B cell (primary cell): ENCODE results near the gene IMMP2L. TPM values are rescaled to one million over a fixed set of nuclear protein-coding genes. Genes with fewer than 3 reads are reported as not detected.

Experiments
- ATAC-seq: fragments of 200-7000 bp; cut with Tn5 transposase; one replicate; pipeline ENCODE4 v1.10.0; 2021; ENCODE audit warnings: low read depth, mild to moderate bottlenecking, moderate number of reproducible peaks, moderate library complexity
- CTCF ChIA-PET: fragments of 350-600 bp; sonication (Branson Sonifier 250); formaldehyde crosslinking; loops from one replicate; lab custom pipeline; 2021; ENCODE audit warnings: antibody characterized with exemption, inconsistent platforms; lab: Charles Lee
- POLR2A ChIA-PET: fragments of 350-600 bp; sonication (Branson Sonifier 250); formaldehyde crosslinking; loops from one replicate; lab custom pipeline; 2021; ENCODE audit warnings: antibody characterized with exemption; lab: Charles Lee
- DNase-seq: peaks from one replicate; pipeline ENCODE4 v3.0.0; 2013
- H2AFZ ChIP-seq: 2 replicates; pipeline ENCODE4 v1.6.1; 2012; ENCODE audit warnings: mild to moderate bottlenecking, low read depth, low read length; ENCODE audit not compliant: insufficient read depth, poor library complexity, severe bottlenecking
- H3K27ac ChIP-seq, 2 donors: 1 replicate in 1 of 2; 2 replicates in 1 of 2; pipeline ENCODE4 v1.5.1; 2012 to 2013; ENCODE audit warnings: low read length in 2 of 2, mild to moderate bottlenecking in 2 of 2, moderate library complexity in 1 of 2
- H3K27me3 ChIP-seq, 4 experiments: fragments of 200-600 bp in 1 of 4; sonication (generic) in 1 of 4; replicated peaks in 1 of 4; 1 replicate in 2 of 4; 2 replicates in 2 of 4; pipeline versions ENCODE4 v1.6.1 to v1.7.0; 2013 to 2016; ENCODE audit warnings: low read length in 3 of 4, mild to moderate bottlenecking in 2 of 4, mixed read lengths in 1 of 4, moderate library complexity in 1 of 4; ENCODE audit not compliant: insufficient read depth in 4 of 4, control insufficient read depth in 3 of 4; ENCODE audit errors: control extremely low read depth in 1 of 4
- H3K36me3 ChIP-seq, 2 experiments: replicated peaks in 1 of 2; 1 replicate in 1 of 2; 2 replicates in 1 of 2; pipeline versions ENCODE4 v1.6.1 to v1.7.1; 2013; ENCODE audit warnings: low read length in 1 of 2; ENCODE audit not compliant: insufficient read depth in 2 of 2, control insufficient read depth in 1 of 2; ENCODE audit errors: control extremely low read depth in 1 of 2, extremely low read depth in 1 of 2
- H3K4me1 ChIP-seq, 2 donors: fragments of 200-600 bp in 1 of 2; sonication (generic) in 1 of 2; 1 replicate in 1 of 2; 2 replicates in 1 of 2; pipeline versions ENCODE4 v1.5.1 to v1.6.1; 2013 to 2017; ENCODE audit warnings: low read length in 2 of 2; ENCODE audit not compliant: control insufficient read depth in 2 of 2, insufficient read depth in 2 of 2
- H3K4me2 ChIP-seq: replicated peaks from 2 replicates; pipeline ENCODE3; 2012; ENCODE audit warnings: mild to moderate bottlenecking, low read depth, low read length; ENCODE audit not compliant: poor library complexity, severe bottlenecking
- H3K4me3 ChIP-seq, 5 experiments: fragments of 200-600 bp in 1 of 5; sonication (generic) in 1 of 5; 1 replicate in 3 of 5; 2 replicates in 2 of 5; pipeline versions ENCODE4 v1.5.1 to v1.7.0; 2011 to 2016; ENCODE audit warnings: low read length in 4 of 5, mild to moderate bottlenecking in 4 of 5, low read depth in 2 of 5, control low read depth in 1 of 5, moderate library complexity in 1 of 5; ENCODE audit not compliant: insufficient read depth in 1 of 5; ENCODE audit errors: control extremely low read depth in 1 of 5, extremely low read depth in 1 of 5
- H3K79me2 ChIP-seq: fragments of 200-600 bp; sonication (generic); one replicate; pipeline ENCODE4 v1.6.0; 2016; ENCODE audit warnings: low read length; ENCODE audit not compliant: control insufficient read depth, insufficient read depth
- H3K9ac ChIP-seq: fragments of 200-600 bp; sonication (generic); 2 replicates; pipeline ENCODE4 v1.6.1; 2017; ENCODE audit warnings: mild to moderate bottlenecking, low read length, moderate library complexity
- H3K9me3 ChIP-seq, 3 donors: one replicate each; pipeline versions ENCODE4 v1.6.1 to v1.7.1; 2013; ENCODE audit warnings: low read length in 2 of 3; ENCODE audit not compliant: control insufficient read depth in 2 of 3, insufficient read depth in 1 of 3; ENCODE audit errors: control extremely low read depth in 1 of 3
- H4K20me1 ChIP-seq: 2 replicates; pipeline ENCODE4 v1.6.0; 2012; ENCODE audit warnings: mild to moderate bottlenecking, low read length; ENCODE audit not compliant: insufficient read depth, control insufficient read depth, poor library complexity, severe bottlenecking
- H3K27ac Mint-ChIP-seq: one replicate; pipeline ENCODE4 v1.8.0; 2021; ENCODE audit warnings: mixed read lengths
- H3K27me3 Mint-ChIP-seq: one replicate; pipeline ENCODE4 v1.8.0; 2021; ENCODE audit warnings: mixed read lengths
- H3K4me1 Mint-ChIP-seq: one replicate; pipeline ENCODE4 v1.8.0; 2021; ENCODE audit warnings: mixed read lengths
- H3K4me3 Mint-ChIP-seq: one replicate; pipeline ENCODE4 v1.8.0; 2021; ENCODE audit warnings: mixed read lengths
- H3K9me3 Mint-ChIP-seq: one replicate; pipeline ENCODE4 v1.8.0; 2022; ENCODE audit warnings: mixed read lengths; ENCODE audit not compliant: insufficient read depth
- EZH2 ChIP-seq: IDR thresholded peaks from 2 replicates; pipeline ENCODE4 v1.6.1; 2012; ENCODE audit warnings: borderline replicate concordance, low read depth, mild to moderate bottlenecking, moderate library complexity, low read length; ENCODE audit not compliant: insufficient read depth, poor library complexity, severe bottlenecking
- WGBS: methylation state at CpG from one replicate; pipeline ENCODE4 v1.1.5; 2013; ENCODE audit warnings: missing lambda C conversion rate; ENCODE audit not compliant: insufficient coverage; 5-methylcytosine and 5-hydroxymethylcytosine counted together
- intact Hi-C: fragments of 100-400 bp; cut with micrococcal nuclease; formaldehyde crosslinking; loops from one replicate; pipeline ENCODE4 v1.10.0; 2022
- polyA plus RNA-seq: library from polyadenylated mRNA; depleted of rRNA; stranded (reverse); fragments of >200 nt; gene quantifications from 2 replicates; pipeline ENCODE4 v1.2.3, GENCODE V29; 2012
- total RNA-seq, 2 donors: library from RNA; stranded (reverse); fragments of 120-200 nt in 1 of 2; gene quantifications; 1 replicate in 1 of 2; 2 replicates in 1 of 2; pipeline versions ENCODE4 v1.2.3 to v1.2.4, GENCODE V29; 2013 to 2022
- TF ChIP-seq, protein P1 (sequence below): fragments of 200-600 bp; IDR thresholded peaks from one replicate; pipeline ENCODE4 v1.8.0; 2022; ENCODE audit warnings: antibody characterized with exemption, mild to moderate bottlenecking

IMMP2L gene
- total and polyA plus RNA-seq, 2 donors (not counting 1 experiment from before 2014, with no cell fraction given) = 3.8 to 34.2 TPM

DNA sequence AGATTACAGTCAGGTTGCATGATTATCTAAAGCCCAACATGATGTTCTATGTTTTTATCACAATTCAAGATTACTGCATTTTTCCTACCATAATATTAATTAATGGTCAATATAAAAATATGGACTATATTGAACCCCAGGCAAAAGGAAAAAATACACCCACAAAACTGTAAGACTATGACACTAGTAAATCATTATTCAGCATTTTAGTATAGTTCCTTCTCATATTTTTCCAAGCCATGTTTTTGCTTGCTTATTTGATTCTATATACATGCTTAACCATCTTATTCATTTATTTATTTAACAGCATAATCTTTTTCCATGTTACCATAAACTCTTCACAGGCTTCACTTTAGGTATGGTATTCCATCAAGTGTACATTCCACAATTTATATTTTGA is 101.6 kb downstream of the IMMP2L start:
- no peaks in the 10 kb centered on the region for H3K4me1 ChIP-seq
- H3K27me3 Mint-ChIP-seq = no peaks in the 10 kb centered on the region
- H3K27ac ChIP-seq = no peak overlapping the region
- no peaks in the 10 kb centered on the region for H3K79me2 ChIP-seq
- DNase-seq (no peak), ATAC-seq (no peak)
- no peaks in the 10 kb centered on the region for H4K20me1 ChIP-seq
- no peak overlapping the region for H2AFZ ChIP-seq
- no peak overlapping the region for H3K4me2 ChIP-seq
- H3K27ac Mint-ChIP-seq = no peak overlapping the region
- intact Hi-C loops = no loop called here
- no peak for TF ChIP-seq EZH2
- TF ChIP-seq, protein P1, sequence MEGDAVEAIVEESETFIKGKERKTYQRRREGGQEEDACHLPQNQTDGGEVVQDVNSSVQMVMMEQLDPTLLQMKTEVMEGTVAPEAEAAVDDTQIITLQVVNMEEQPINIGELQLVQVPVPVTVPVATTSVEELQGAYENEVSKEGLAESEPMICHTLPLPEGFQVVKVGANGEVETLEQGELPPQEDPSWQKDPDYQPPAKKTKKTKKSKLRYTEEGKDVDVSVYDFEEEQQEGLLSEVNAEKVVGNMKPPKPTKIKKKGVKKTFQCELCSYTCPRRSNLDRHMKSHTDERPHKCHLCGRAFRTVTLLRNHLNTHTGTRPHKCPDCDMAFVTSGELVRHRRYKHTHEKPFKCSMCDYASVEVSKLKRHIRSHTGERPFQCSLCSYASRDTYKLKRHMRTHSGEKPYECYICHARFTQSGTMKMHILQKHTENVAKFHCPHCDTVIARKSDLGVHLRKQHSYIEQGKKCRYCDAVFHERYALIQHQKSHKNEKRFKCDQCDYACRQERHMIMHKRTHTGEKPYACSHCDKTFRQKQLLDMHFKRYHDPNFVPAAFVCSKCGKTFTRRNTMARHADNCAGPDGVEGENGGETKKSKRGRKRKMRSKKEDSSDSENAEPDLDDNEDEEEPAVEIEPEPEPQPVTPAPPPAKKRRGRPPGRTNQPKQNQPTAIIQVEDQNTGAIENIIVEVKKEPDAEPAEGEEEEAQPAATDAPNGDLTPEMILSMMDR = no peak
- H3K9me3 ChIP-seq = peaks cover 0 to 5% (median 0%) of the 10 kb centered on the region in 3 donors
- H3K9ac ChIP-seq = no peak overlapping the region
- ChIA-PET CTCF (no interaction called here), POLR2A (no interaction called here)
- H3K9me3 Mint-ChIP-seq = no peaks in the 10 kb centered on the region
- no peak overlapping the region for H3K4me3 Mint-ChIP-seq
- no peaks in the 10 kb centered on the region for H3K36me3 ChIP-seq
- no peak overlapping the region for H3K4me3 ChIP-seq
- H3K27me3 ChIP-seq = no peaks in the 10 kb centered on the region
- no peaks in the 10 kb centered on the region for H3K4me1 Mint-ChIP-seq

DNA sequence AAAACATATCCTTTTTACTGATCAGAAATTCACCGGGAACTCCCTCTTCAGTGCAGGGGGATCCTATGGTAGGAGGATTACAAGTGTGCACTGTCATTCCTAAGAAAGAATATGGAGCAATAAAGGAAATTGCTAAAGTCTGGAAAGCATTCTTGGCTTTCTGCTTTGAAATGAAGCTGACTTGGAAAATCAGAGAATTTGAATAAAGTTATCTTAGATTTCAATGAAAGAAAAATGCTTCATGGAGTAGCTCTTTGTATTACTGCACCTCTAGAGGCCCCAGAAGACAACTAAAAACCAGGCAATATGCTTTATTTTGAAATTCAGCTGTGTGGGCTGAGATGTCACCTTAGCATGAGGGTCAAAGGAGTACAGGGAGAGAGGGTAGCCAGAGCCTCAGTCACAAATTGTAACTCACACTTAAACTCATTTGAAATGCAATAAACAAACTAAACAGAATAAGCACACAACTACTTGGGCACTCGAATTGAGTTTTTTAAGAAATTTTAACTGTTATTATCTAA is 102.5 kb downstream of the IMMP2L start:
- no peaks in the 10 kb centered on the region for H3K9me3 Mint-ChIP-seq
- POLR2A ChIA-PET = no interaction called here
- 83% methylated on average over 1 of the region's 2 CpGs for WGBS

More for the DNA sequence above, 102.5 kb downstream of the IMMP2L start:
- no peak for ATAC-seq
- Histone ChIP-seq H2AFZ (no peak overlapping the region), H3K27ac (no peak overlapping the region), H3K27me3 (no peaks in the 10 kb centered on the region), H3K9me3 (peaks cover 0 to 3% (median 0%) of the 10 kb centered on the region in 3 donors), H3K4me3 (no peak overlapping the region), H3K4me2 (no peak overlapping the region), H4K20me1 (no peaks in the 10 kb centered on the region), H3K79me2 (no peaks in the 10 kb centered on the region), H3K36me3 (no peaks in the 10 kb centered on the region), H3K9ac (no peak overlapping the region), H3K4me1 (no peaks in the 10 kb centered on the region)
- CTCF ChIA-PET = no interaction called here
- Mint-ChIP-seq H3K4me1 (no peaks in the 10 kb centered on the region), H3K27ac (no peak overlapping the region), H3K27me3 (no peaks in the 10 kb centered on the region), H3K4me3 (no peak overlapping the region)
- TF ChIP-seq EZH2 = no peak
- TF ChIP-seq, protein P1 = no peak
- no peak for DNase-seq
- intact Hi-C loops = no loop called here
